NCI-H748 treated with DMSO at 0.1 percent for 48 hours (cell line): ENCODE data around the gene C1orf116.
"Not testable (repeated sequence)": the region's sequence is repeated elsewhere in the genome, so short reads cannot be mapped to it uniquely, and the experiment has no call there.

Experiments
- DNase-seq: peaks from one replicate; lab custom pipeline; 2025; lab: John Stamatoyannopoulos, UW

Gene C1orf116

DNA sequence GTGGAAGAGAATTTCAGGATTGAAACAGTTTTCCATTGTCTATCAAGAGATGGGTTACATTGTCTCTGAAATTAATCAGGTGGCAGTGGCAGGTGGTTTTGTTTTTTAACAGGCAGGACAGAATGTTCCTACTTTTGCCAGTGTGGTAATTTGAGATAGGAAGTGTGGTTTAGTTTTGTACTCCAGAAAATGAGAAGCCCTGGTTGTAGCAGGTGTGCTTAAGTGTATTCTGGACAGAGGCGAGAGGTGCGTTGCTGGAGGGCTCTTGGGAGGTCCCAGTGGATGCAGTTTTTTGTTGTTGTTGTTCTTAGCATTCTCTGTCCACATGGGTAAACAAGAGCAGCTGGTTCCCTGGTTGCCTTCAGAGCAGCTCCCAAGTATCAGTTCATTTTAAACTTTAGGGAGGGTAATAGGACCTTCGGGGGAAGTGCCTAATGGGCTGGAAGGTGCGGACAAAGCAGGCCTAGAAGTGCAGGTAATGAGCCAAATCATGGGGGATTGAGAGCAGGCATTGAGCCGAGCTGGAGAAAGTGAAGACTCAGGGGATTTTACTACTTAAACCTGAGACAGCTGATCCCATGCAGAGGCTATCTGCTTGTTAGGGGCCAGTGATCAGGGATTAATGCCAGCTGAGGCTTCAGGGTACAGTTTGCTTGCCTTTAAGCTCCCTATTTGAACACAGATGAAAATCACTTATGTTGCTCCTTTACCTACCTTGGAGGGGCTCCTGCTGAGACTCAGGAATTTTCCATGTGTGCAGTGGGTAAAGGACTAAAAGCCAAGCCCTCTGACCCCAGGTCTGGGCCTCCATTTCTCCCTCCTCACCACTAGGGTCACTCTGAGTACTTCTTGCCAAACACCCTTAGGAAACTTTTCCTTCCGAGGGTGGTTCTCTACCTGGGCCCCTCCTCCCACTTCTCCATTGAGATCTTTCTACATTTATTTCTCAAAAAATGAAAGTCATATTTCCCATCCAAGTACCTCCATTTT is 26.6 kb upstream of the C1orf116 start:
- no peak for DNase-seq

DNA sequence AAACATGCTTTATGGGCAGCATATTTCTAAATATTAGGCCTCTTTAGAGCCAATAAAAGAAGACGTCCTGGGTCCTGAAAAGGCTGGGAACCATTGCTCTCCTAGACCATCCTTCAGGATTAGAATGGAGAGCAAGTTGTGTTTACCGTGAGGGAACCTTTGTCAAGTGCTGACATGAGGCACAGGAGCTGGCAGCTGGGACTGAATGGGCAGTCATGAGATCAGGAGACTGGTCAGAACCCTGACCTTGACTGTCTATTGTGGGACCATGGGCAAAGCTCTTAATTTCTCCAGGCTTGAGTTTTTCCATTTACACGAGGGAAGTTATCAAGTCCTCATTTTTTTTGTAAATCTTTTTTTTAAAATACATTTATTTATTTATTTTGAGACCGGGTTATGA is 25.7 kb upstream of the C1orf116 start:
- no peak for DNase-seq

DNA sequence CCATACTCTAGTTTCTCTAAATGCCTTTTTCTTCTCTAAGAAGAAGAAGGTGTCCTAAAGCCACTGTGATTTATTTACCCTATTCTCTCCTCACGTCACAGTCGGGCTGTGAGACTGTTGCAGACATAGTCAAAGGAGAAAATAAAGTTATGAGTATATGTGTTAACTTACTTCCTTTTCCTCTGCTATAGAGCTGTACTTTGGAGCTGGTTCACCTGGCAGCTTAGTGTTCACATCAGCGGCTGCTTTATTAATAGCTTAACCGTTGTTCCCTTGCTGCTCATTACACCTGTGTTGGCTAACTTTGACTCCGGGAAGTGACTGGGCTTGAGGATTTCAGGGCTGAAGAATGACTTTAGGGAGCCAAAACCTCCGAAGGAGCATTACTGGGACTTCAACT is 24.1 kb upstream of the C1orf116 start:
- DNase-seq: no peak

DNA sequence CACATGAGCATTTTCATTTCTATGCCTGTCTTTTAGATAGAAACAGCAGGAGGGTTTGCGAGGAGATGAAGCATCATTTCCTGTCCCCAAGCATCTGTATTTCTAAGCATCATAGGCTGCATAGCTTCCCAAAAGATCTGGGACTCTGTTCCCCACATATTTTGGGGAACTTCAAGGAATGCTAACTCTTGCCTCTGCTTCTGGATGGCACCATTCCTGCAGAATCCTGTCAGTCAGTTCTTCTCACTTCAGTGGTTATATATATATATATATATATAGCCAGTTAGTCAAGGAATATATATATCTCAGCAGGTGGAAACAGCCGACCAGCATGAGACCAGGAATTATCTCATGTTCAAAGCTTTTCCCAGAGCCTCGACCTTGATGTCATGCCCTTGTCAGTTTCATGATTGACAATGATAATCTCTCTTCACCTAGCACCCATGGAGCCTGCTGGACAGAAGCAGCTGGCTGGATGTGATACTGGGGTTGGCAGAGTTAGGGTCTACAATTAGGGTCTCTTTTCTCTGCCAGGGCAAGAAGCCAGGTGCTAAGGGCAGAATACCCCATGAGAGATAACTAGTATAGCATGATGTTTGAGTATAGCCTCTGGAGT is 22.9 kb upstream of the C1orf116 start:
- no peak for DNase-seq

DNA sequence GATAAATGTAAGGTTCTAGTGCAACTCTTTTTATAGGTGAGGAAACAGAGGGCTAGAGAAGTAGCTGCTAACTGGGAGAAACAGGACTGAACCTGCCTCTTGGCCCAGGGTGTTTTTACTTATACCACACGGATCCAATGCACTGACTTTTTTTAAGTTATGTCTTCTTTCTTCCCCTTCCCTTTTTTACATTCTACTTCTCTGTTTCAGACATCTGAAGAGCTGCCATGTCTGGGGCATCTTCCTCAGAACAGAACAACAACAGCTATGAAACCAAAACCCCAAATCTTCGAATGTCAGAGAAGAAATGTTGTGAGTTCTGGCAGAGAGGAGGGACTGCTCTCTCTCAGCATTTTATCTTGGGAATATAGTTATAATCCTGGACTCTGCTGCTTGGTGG is 21.9 kb upstream of the C1orf116 start:
- DNase-seq: no peak

DNA sequence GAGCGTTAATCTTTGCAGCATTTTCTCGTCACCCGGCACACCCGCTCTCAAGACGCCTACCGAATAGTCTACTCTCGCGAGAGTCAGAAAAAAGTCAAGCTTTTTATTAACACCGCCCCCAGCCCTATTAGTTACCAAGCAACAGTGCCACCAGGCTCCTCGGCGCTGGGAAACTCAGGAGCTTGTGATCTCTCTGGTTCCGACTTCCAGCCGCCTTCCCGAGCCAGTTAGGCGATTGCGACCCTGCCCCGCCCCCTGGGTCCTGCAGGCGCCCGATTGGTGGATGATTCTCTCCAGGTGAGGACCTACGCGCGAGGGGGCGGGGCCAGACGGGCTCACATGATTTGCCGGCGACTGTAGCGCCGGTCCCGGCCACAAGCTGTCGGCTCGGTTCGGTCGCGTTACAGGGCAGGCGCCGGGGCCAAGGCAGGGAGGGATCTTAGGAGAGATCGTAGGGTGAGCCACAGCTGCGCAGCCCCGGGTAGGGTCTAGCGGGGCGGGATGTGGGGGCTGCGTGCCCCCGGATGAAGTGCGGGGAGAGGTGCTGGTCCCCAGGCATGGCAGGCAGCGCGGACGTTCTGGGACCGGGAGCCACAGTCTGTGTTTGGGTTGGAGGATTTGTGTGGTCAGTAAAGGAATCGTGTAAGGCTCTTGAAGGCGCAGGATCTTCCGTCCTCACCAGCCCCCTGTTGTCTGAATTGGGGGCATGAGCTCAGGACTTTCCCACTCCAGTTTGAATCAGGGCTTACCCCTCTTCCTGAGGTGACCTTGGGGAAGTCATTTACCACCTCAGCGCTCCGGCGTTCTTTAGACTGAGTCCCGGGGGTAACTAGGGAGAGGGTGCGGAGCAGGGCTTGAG is 20.6 kb upstream of the C1orf116 start, which contains the start of gene PFKFB2:
Gene PFKFB2 (plus strand): TSS at position 365 of the 859 bp plus-strand sequence. CDS start 1,443 bp downstream, outside the sequence.
- peak; percentile 94 for DNase-seq

DNA sequence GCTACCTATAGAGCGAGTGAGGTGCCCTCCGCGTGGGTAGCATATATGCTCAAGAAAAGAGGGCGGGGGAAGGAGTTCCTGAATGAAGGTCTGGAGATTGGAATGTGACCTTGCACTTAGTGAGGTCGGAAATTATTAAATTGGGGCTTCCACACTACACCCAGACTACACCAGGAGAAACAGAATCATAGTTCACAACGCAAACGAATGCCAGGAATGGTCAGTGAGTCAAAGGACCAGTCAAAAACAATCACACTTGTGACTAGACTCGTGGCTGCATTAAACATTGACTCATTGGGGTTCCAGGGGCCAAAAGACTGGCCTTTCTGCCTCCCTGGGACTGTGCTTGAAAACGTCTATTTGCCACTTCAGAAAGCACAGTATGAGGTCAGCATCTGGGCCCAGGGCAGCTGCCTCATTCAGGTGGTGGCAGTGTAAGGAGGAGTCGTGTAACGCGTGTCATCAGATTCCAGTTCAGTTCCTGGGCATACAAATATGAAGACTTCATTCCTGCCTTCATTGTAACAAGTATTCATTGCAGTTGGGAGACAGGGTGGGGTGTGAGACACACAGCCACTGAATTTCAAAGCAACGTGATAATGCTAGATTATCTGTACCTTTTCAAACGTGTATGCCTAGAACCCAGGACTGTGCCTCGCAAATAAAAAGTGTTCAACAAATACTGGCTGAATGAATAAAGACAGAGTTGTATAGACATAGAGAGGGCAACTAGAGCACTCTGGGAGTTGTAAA is 18.8 kb upstream of the C1orf116 start, which contains the start of gene YOD1:
Gene YOD1 (minus strand): TSS at position 18 of the 753 bp plus-strand sequence. CDS start 178 bp downstream, outside the sequence.
- DNase-seq: no peak

DNA sequence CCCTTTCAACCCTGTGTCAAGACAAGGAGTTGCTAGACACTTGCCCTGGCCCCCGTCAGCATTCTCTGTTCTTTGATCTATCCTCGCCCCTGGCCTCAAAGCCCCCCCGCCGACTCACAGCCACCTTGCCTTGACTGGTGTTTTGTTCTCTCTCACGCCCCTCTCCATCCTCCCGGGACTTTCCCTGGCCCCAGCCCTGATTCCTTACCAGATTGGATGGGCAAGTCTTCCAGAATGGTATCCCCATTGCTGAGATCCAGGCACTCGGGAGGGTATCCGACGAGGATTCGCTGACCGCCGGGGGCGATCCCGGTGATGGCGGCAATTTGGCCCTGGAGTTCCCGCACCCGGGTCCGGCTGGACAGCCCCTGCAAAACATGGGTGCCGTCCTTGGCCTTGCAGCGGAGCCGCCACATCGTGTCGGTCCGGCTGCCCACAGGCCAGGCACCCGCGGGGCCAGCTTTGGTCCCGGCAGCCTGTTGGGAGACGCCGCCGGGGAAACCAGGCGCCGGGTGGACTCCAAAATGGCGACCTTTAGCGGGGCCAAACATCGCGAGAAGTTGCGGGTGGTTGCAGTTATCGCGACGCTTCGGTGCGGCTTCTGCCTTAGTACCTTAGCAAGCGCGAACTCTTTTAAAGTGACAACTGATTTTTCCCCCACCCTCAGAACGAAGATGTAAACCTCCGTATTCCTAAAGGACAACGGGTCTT is 18.1 kb upstream of the C1orf116 start:
- DNase-seq: peak; percentile 73

DNA sequence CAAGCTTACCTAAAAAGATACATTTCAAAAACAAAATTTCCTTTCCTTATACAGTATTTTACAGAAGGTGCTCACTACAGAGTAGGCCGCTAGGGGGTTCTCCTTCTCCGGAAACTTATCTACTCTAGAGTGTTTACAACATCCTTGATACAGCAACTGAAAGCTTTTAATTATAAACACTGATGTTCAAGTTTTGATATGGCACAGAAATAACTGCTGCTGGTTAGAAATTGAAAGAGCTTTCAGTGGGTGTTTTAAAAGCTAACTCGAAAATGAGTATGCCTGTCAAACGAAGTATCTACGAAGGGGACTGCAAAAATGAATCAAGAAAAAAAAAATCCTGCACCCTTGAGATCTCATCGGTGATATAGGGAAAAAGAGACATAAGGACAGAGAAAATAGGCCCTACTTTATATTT is 17.4 kb upstream of the C1orf116 start:
- DNase-seq: peak; percentile 33

DNA sequence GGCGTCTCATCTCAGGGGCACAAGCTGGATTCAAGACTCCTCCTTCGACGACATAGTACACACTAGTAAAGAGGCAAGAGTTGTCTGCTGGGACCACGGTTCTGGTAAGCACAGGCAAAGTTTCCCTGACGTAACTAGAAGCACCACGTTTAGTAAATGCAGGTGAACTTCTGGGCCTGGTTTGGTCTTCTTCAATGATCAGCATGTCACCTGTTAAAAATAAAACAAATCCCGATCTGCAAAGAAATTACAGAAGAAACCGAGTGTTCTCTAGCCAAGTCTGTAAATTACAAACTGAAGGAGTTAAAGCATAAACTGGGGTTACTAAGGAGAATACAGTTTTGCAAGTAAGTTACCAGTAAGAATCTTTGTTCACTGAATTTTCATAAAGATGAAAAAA is 17.0 kb upstream of the C1orf116 start:
- no peak for DNase-seq

DNA sequence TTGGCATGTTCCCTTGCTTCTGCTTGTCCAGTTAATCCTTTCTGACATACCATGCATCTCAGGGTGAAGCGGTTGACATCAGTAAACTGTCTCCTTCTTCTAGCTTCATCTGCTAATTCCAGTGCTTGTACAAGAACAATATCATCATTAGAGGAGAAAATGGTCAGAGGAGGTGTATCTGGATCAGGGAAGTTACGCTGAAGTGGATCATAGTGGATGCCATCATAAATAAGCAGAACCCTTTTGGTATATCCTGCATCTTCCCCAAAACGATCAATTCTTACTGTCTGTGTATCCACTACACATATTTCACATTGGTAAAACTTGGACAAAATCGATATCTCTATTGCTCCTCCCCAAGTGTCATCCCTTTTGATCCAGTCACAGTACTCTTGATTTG is 16.5 kb upstream of the C1orf116 start:
- DNase-seq: no peak

DNA sequence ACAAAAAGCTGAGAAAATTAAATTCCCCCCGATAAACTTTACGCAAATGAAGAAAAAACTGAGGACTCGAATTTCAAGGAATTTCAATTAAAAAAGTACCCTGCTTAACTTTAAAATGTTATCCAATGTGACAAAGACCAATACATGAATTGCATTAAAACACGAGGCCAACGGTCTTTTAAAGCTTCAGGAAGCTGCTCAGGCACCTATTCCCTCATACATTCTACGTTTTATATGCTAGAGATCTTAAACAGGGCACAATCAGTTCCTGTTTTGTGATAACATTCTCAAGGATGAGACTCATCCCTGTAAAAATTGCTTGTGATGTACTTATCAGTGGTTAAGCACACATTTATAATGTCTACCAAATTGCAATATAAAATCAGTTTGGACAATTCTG is 15.5 kb upstream of the C1orf116 start:
- no peak for DNase-seq

DNA sequence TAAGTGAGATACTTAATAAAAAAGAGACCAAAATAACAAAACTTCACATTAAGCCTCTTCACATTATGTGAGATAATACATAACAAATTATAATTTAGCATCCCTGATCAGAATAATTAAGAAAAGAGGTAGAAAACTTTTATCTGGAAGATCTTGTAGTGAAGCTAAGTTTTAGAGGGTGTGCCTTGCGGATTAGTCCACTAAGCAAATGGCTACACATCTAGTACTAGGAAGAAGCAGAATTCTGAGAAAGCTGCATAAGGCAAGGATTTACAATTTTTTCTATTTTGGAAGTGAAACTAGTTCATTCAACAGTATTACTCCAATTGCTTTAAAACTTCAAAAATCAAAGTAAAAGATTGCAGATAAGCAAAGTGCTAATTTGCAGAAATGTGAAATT is 14.9 kb upstream of the C1orf116 start:
- no peak for DNase-seq

DNA sequence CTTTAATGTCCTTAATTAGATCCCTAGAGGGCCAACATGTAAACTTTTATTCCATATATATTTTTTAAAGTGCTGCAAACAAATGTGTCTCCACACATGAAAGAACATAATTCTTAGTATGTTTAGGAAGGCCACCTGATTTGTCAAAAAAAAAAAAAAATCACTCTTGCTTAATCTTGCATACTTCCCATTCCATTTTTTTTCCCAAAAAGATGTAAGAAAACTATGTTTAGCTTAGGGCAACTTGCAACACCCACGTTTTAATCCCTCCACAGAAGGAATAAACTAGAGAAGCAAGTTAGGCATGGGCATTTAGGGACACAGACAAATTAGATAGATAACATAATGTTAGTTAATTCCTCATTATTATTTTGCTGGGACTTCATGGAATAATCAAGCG is 12.9 kb upstream of the C1orf116 start:
- DNase-seq: no peak

DNA sequence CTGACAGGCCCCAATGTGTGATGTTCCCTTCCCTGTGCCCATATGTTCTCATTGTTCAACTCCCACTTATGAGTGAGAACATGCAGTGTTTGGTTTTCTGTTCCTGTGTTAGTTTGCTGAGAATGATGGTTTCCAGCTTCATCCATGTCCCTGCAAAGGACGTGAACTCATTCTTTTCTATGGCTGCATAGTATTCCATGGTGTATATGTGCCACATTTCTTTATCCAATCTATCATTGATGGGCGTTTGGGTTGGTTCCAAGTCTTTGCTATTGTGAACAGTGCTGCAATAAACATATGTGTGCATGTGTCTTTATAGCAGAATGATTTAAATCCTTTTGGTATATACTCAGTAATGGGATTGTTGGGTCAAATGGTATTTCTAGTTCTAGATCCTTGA is 8.8 kb upstream of the C1orf116 start:
- not testable (repeated sequence) for DNase-seq

DNA sequence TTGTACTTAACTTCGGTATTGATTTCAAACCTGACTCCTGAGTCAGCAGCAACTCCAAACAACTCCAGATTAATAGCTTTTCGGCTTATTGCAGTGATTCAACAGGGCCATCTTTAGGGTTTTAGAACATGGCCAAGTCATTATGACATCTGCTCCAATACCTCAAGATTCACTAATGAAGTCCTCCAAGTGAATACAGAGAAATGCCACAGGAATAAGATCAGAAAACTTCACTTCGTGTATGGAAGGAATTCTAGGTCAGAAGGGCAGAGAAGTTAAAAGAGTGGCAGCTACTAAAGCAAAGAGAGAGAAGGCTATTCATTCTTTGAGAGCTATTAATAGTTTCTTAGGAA is 7.6 kb upstream of the C1orf116 start:
- DNase-seq: no peak

DNA sequence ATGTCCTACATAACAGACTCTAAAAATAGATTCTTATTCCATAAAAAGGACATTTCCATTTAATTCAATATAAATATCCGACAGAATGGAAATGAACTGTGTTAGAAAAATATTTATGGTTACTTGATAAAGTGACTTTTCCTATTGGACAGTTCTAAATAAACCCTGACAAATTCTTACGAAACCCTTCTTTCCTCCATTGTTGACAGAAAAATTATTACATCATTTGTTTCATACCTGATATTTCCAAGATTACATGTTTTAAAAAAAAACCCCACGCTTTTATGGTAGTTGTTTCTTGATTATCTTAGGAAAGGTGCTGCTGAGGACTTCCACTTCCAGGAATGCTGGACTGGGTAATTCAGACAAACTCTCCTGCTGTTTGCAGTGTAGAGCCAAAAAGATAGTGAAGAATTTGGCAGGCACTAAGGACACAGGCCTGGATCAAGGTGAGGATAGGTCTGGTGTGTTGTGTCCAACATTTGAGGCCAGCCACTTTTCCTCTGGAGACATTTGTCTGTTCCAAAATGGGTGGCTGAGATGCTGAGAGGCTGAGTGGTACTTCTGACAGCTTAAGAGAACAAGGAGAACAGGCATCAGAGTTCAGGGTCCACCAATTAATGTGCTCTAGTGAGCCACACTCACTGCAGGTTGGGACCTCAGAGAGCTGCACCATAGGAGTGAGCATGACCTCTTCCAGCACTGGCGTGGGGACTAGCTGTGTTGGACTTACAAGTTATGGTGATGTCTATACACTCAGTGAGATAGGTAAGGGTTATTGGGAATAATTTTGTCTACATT is 7.0 kb upstream of the C1orf116 start:
- DNase-seq: no peak

DNA sequence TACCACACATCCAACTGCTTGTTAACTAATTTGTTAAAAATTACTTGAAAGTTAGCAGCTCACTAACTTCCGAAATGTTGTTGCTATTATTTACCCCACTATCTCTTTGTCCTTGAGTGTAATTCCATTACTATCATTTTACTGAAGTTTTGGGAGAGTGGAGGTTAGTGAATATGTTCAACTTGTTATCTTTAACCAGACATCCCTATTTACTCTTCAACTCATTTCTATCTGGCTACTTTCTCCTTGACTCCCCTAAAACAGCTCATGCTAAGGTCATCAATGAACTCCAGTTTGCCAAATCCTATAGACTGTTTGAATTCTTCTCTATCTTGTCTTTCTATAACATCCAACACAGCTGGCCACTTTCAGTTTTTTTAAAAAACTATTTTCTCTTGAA is 4.3 kb upstream of the C1orf116 start:
- no peak for DNase-seq

DNA sequence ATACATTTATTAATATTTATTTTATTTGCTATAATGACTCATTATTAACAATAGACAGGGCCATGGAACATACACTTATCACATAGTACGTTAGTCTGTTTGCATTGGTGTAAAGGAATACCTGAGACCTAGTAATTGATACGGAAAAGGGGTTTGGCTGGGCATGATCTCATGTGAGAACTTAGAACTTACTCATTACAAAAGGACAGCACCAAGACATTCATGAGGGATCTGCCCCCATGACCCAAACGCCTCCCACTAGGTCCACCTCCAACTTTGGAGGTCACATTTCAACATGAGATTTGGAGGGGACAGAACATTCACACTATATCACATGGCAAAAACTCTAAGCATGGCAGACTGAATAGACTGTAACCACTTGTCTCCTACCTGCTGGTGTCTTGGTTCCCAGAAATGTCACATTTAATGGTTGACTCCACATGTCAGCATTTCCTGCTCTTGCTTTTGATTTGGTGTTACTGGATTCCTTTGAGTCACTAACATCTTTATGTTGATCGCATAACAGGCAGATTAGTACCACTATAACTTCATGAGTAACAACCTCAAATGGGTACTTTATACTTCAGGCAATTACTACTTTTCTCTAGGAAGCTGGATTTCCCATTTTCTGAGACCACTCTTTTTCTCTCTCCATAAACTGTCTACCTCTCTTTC is 3.5 kb upstream of the C1orf116 start:
- no peak for DNase-seq
